Measurements from ENCODE around the gene SBF2. TPM values are rescaled to one million over a fixed set of nuclear protein-coding genes. Genes with fewer than 3 reads are reported as not detected.

SBF2 gene
- total and polyA plus RNA-seq, 2 donors (not counting 3 experiments of a cell fraction or from before 2014, with no cell fraction given): 15.4 to 42.4 TPM

DNA sequence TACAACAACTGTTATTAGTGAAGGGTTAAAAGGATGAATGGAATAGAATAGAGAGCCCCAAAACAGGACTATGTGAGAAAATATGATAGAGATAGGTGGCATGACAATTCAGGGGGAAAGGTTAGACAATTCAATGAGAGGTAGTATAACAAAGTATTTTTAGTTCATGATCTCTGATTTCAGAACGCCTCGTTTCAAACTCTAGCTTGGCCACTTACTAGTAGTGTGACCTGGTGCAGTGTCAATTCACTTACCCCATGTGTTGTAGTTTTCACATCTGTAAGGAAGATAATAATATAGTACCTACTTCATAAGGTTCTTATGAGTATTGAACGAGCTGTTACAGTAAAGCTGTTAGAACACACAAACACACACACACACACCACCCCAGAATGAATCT, 322.1 kb downstream of the SBF2 start:
- POLR2A ChIA-PET: no interaction called here

DNA sequence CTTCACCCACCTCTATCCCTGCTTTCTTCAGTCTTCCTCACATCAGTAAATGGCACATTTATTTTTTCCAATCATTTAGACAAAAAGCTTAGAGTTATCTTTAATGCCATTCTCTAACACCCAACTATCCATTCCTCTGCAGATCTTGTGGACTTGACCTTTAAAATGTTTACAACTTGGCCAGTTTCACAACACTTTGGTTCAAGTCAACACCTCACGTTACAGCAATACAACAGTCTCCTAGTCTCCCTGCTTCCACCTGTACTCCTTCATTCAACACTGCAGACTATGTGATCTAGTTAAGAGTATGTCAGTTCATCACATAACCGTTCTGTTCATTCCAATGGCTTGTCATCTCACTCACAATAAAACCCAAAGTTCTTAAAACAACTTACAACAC, 325.0 kb downstream of the SBF2 start:
- Histone ChIP-seq H3K36me3 (ENCODE audit: control insufficient read depth in 2 of 2, extremely low read depth in 1 of 2, insufficient read depth in 2 of 2, low read length in 2 of 2) (no peaks in the 10 kb centered on the region), H3K9me3 (replicated peaks; ENCODE audit: control insufficient read depth, insufficient read depth, low read length) (no peaks in the 10 kb centered on the region), H2AFZ (ENCODE audit: low read depth, low read length) (no peak overlapping the region), H3K79me2 (ENCODE audit: control insufficient read depth, insufficient read depth, low read length) (no peaks in the 10 kb centered on the region), H3K4me1 (ENCODE audit: control insufficient read depth, extremely low read depth, insufficient read depth, low read length) (peaks cover 4% of the 10 kb centered on the region), H3K27me3 (ENCODE audit: control insufficient read depth in 2 of 2, insufficient read depth in 2 of 2, low read length in 2 of 2) (no peaks in the 10 kb centered on the region), H4K20me1 (replicated peaks; ENCODE audit: control insufficient read depth, extremely low read depth, insufficient read depth, low read length) (no peaks in the 10 kb centered on the region), H3K27ac (ENCODE audit: insufficient read depth, low read depth, low read length) (no peak overlapping the region), H3K9me1 (replicated peaks; ENCODE audit: control insufficient read depth, extremely low read depth, insufficient read depth, low read length) (no peaks in the 10 kb centered on the region), H3K4me2 (ENCODE audit: insufficient read depth, low read length) (no peak overlapping the region), H3K4me3 (replicated peaks in 1 of 3; ENCODE audit: insufficient read depth in 1 of 3, low read depth in 1 of 3, low read length in 3 of 3) (no peak overlapping the region), H3K9ac (replicated peaks; ENCODE audit: extremely low read depth, insufficient read depth, low read length) (no peak overlapping the region)
- ChIA-PET POLR2A (interaction anchor here (0.6 kb wide), 1 partner anchor 98 kb away, joined by 4 read pairs; no protein-coding TSS in a partner anchor), CTCF (interaction anchor here (1.2 to 2.3 kb wide), 3 partner anchors 107 to 397 kb away, joined by 3 to 11 read pairs (median 6); no protein-coding TSS in a partner anchor)
- DNase-seq (ENCODE audit: low read depth, low spot score) (no peak), FAIRE-seq (no peak)
- intact Hi-C loops (cut with micrococcal nuclease): no loop called here
- no TSS peak for BruUV-seq (replicated peaks)
- dilution Hi-C loops (cut with MboI; ENCODE audit: extremely low pct_ligation_motif_present, low sequenced_read_pairs): no loop called here
- no peak for TF ChIP-seq POLR2AphosphoS5 (IDR thresholded peaks at IDR 0.05; ENCODE audit: insufficient read depth, low read depth, low read length)
- TF ChIP-seq FOS (IDR thresholded peaks at IDR 0.05; ENCODE audit: borderline replicate concordance, insufficient read depth, low read length): no peak
- TF ChIP-seq POLR2A (IDR thresholded peaks at IDR 0.05; ENCODE audit: low read depth, low read length): no peak
- TF ChIP-seq, protein P1, sequence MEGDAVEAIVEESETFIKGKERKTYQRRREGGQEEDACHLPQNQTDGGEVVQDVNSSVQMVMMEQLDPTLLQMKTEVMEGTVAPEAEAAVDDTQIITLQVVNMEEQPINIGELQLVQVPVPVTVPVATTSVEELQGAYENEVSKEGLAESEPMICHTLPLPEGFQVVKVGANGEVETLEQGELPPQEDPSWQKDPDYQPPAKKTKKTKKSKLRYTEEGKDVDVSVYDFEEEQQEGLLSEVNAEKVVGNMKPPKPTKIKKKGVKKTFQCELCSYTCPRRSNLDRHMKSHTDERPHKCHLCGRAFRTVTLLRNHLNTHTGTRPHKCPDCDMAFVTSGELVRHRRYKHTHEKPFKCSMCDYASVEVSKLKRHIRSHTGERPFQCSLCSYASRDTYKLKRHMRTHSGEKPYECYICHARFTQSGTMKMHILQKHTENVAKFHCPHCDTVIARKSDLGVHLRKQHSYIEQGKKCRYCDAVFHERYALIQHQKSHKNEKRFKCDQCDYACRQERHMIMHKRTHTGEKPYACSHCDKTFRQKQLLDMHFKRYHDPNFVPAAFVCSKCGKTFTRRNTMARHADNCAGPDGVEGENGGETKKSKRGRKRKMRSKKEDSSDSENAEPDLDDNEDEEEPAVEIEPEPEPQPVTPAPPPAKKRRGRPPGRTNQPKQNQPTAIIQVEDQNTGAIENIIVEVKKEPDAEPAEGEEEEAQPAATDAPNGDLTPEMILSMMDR (IDR thresholded peaks at IDR 0.05; ENCODE audit: extremely low read depth in 1 of 2, insufficient read depth in 1 of 2, low read depth in 1 of 2, low read length in 2 of 2): no peak
- TF ChIP-seq EZH2 (IDR thresholded peaks at IDR 0.05; ENCODE audit: borderline replicate concordance, low read depth, low read length, severe bottlenecking): no peak
- no peak for TF ChIP-seq MYC (IDR thresholded peaks at IDR 0.05; ENCODE audit: low read depth, low read length)
- no peak for TF ChIP-seq JUN (IDR thresholded peaks at IDR 0.05; ENCODE audit: borderline replicate concordance, insufficient read depth, insufficient read length, low read depth)
- TF ChIP-seq, protein P2, sequence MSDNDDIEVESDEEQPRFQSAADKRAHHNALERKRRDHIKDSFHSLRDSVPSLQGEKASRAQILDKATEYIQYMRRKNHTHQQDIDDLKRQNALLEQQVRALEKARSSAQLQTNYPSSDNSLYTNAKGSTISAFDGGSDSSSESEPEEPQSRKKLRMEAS (IDR thresholded peaks at IDR 0.05; ENCODE audit: insufficient read depth, insufficient read length): no peak
- TF ChIP-seq GATA2 (IDR thresholded peaks at IDR 0.05; ENCODE audit: insufficient read depth, insufficient read length, low read depth, low read length): no peak

More for the DNA sequence above, 322.1 kb downstream of the SBF2 start:
- dilution Hi-C loops (cut with MboI; ENCODE audit: extremely low pct_ligation_motif_present, low sequenced_read_pairs): no loop called here
- no peak overlapping the region for H3K9ac ChIP-seq (replicated peaks; ENCODE audit: extremely low read depth, insufficient read depth, low read length)
- peaks cover 4% of the 10 kb centered on the region for H3K4me1 ChIP-seq (ENCODE audit: control insufficient read depth, extremely low read depth, insufficient read depth, low read length)
- no peaks in the 10 kb centered on the region for H3K79me2 ChIP-seq (ENCODE audit: control insufficient read depth, insufficient read depth, low read length)
- no TSS peak for BruUV-seq (replicated peaks)
- no peaks in the 10 kb centered on the region for H3K9me1 ChIP-seq (replicated peaks; ENCODE audit: control insufficient read depth, extremely low read depth, insufficient read depth, low read length)
- intact Hi-C loops (cut with micrococcal nuclease): loop anchor here (2.0 to 5.0 kb wide), 2 partner anchors 360 to 395 kb away; no protein-coding TSS in a partner anchor
- FAIRE-seq (no peak), DNase-seq (ENCODE audit: low read depth, low spot score) (no peak)
- H3K36me3 ChIP-seq (ENCODE audit: control insufficient read depth in 2 of 2, extremely low read depth in 1 of 2, insufficient read depth in 2 of 2, low read length in 2 of 2): no peaks in the 10 kb centered on the region
- H3K4me2 ChIP-seq (ENCODE audit: insufficient read depth, low read length): no peak overlapping the region
- no peak overlapping the region for H2AFZ ChIP-seq (ENCODE audit: low read depth, low read length)
- CTCF ChIA-PET: interaction anchor here (0.9 to 2.4 kb wide), 3 partner anchors 212 to 352 kb away, joined by 3 to 54 read pairs (median 3); no protein-coding TSS in a partner anchor
- H3K27me3 ChIP-seq (ENCODE audit: control insufficient read depth in 2 of 2, insufficient read depth in 2 of 2, low read length in 2 of 2): no peaks in the 10 kb centered on the region
- H3K4me3 ChIP-seq (replicated peaks in 1 of 3; ENCODE audit: insufficient read depth in 1 of 3, low read depth in 1 of 3, low read length in 3 of 3): no peak overlapping the region
- no peaks in the 10 kb centered on the region for H4K20me1 ChIP-seq (replicated peaks; ENCODE audit: control insufficient read depth, extremely low read depth, insufficient read depth, low read length)
- no peak for TF ChIP-seq JUN (IDR thresholded peaks at IDR 0.05; ENCODE audit: borderline replicate concordance, insufficient read depth, insufficient read length, low read depth)
- H3K27ac ChIP-seq (ENCODE audit: insufficient read depth, low read depth, low read length): no peak overlapping the region
- H3K9me3 ChIP-seq (replicated peaks; ENCODE audit: control insufficient read depth, insufficient read depth, low read length): no peaks in the 10 kb centered on the region
